T-helper 1 cell treated with Interleukin-12 subunit alpha and Interleukin-12 subunit beta and Interleukin-4 antibody, amounts not matched to agents 30 ng/mL and 1 ng/mL, for 36 hours (primary cell): ENCODE measurements around the gene GH1. TPM values are rescaled to one million over a fixed set of nuclear protein-coding genes. Genes with fewer than 3 reads are reported as not detected.
"Not testable (repeated sequence)": the region's sequence is repeated elsewhere in the genome, so short reads cannot be mapped to it uniquely, and the experiment has no call there.

Experiments used
- intact Hi-C: fragments of 100-400 bp; cut with micrococcal nuclease; formaldehyde crosslinking; loops from one replicate; pipeline ENCODE4 v1.15.1; 2024
- total RNA-seq: library from RNA; stranded (reverse); gene quantifications from 2 replicates; pipeline ENCODE4 v1.2.3, GENCODE V29; 2022

Gene GH1
- total RNA-seq, 1 donor from 2014 or later = not detected

- intact Hi-C loops = not testable (repeated sequence)
Observed at GRCh38 chr17:63869491-63870291, 48.9 kb downstream of the GH1 start.

Other genes with a start within 250 kb of the GH1 start
- 637 and 645 TPM in 2 replicates for gene LIMD2, start 218.7 kb downstream of the GH1 start, total RNA-seq
- 55.6 and 60.6 TPM in 2 replicates for gene STRADA, start 177.0 kb downstream of the GH1 start, total RNA-seq
- 67.0 and 71.2 TPM in 2 replicates for gene CCDC47, start 145.2 kb downstream of the GH1 start, total RNA-seq
- gene DDX42, start 144.7 kb downstream of the GH1 start, total RNA-seq = 132 and 135 TPM in 2 replicates
- gene PSMC5, start 91.4 kb downstream of the GH1 start, total RNA-seq = 165 and 169 TPM in 2 replicates
- 57.7 and 64.8 TPM in 2 replicates for gene FTSJ3, start 91.2 kb downstream of the GH1 start, total RNA-seq
- gene SMARCD2, start 76.2 kb downstream of the GH1 start, total RNA-seq = 137 and 143 TPM in 2 replicates
- gene CSH2, start 45.2 kb downstream of the GH1 start, total RNA-seq = not detected in 2 replicates
- gene GH2, start 36.9 kb downstream of the GH1 start, total RNA-seq = not detected in 2 replicates
- gene CSH1, start 22.3 kb downstream of the GH1 start, total RNA-seq = not detected in 2 replicates
- not detected in 2 replicates for gene CSHL1, start 7.6 kb downstream of the GH1 start, total RNA-seq
- 44.8 and 52.5 TPM in 2 replicates for gene CD79B, start 13.5 kb upstream of the GH1 start, total RNA-seq
- gene SCN4A, start 54.1 kb upstream of the GH1 start, total RNA-seq = 0.25 and 0.56 TPM in 2 replicates
- 2.2 and 3.0 TPM in 2 replicates for gene PRR29, start 79.5 kb upstream of the GH1 start, total RNA-seq
- 69.1 and 70.0 TPM in 2 replicates for gene ICAM2, start 101.8 kb upstream of the GH1 start, total RNA-seq
- 139 and 143 TPM in 2 replicates for gene ERN1, start 211.3 kb upstream of the GH1 start, total RNA-seq